Liver (tissue), 3 donors: ENCODE data around the gene FAM184A.

ENCODE experiments used
- CTCF ChIP-seq: fragments of 150-350 bp; IDR thresholded peaks from 2 replicates; pipeline ENCODE4 v1.5.1; 2017; ENCODE audit warnings: improper control_type of control experiment, low read depth, low read length; ENCODE audit not compliant: missing input control
- FOXA1 ChIP-seq: IDR thresholded peaks from 2 replicates; pipeline ENCODE4 v1.6.1; 2016; ENCODE audit warnings: antibody characterized with exemption
- GABPA ChIP-seq, 2 donors: IDR thresholded peaks in 1 of 2; conservative IDR thresholded peaks in 1 of 2; 2 replicates each; pipeline ENCODE4 v1.6.1; 2016; ENCODE audit warnings: antibody characterized with exemption in 2 of 2, mild to moderate bottlenecking in 1 of 2, moderate library complexity in 1 of 2
- JUND ChIP-seq, 2 donors: IDR thresholded peaks; 2 replicates each; pipeline ENCODE4 v1.6.1; 2016; ENCODE audit warnings: antibody characterized with exemption in 2 of 2
- RAD21 ChIP-seq, 2 donors: IDR thresholded peaks; 2 replicates each; pipeline ENCODE4 v1.6.1; 2016; ENCODE audit warnings: antibody characterized with exemption in 2 of 2, mild to moderate bottlenecking in 2 of 2
- TAF1 ChIP-seq: conservative IDR thresholded peaks from 2 replicates; pipeline ENCODE4 v1.6.1; 2016; ENCODE audit warnings: antibody characterized with exemption, mild to moderate bottlenecking
- TF ChIP-seq, protein P1 (sequence below): IDR thresholded peaks from 2 replicates; pipeline ENCODE4 v1.6.1; 2016; ENCODE audit warnings: antibody characterized with exemption, mild to moderate bottlenecking
- TF ChIP-seq, protein P2 (sequence below): IDR thresholded peaks from 2 replicates; pipeline ENCODE4 v1.6.1; 2016; ENCODE audit warnings: antibody characterized with exemption
- donor health status: healthy.
- donor health status: healthy.

- TF ChIP-seq, protein P1, sequence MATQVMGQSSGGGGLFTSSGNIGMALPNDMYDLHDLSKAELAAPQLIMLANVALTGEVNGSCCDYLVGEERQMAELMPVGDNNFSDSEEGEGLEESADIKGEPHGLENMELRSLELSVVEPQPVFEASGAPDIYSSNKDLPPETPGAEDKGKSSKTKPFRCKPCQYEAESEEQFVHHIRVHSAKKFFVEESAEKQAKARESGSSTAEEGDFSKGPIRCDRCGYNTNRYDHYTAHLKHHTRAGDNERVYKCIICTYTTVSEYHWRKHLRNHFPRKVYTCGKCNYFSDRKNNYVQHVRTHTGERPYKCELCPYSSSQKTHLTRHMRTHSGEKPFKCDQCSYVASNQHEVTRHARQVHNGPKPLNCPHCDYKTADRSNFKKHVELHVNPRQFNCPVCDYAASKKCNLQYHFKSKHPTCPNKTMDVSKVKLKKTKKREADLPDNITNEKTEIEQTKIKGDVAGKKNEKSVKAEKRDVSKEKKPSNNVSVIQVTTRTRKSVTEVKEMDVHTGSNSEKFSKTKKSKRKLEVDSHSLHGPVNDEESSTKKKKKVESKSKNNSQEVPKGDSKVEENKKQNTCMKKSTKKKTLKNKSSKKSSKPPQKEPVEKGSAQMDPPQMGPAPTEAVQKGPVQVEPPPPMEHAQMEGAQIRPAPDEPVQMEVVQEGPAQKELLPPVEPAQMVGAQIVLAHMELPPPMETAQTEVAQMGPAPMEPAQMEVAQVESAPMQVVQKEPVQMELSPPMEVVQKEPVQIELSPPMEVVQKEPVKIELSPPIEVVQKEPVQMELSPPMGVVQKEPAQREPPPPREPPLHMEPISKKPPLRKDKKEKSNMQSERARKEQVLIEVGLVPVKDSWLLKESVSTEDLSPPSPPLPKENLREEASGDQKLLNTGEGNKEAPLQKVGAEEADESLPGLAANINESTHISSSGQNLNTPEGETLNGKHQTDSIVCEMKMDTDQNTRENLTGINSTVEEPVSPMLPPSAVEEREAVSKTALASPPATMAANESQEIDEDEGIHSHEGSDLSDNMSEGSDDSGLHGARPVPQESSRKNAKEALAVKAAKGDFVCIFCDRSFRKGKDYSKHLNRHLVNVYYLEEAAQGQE: no peak
- TF ChIP-seq CTCF (no peak), RAD21 (IDR thresholded peaks at IDR 0.05) (no peak), JUND (IDR thresholded peaks at IDR 0.05) (no peak), GABPA (IDR thresholded peaks at IDR 0.05 in 1 of 2, conservative IDR thresholded peaks at IDR 0.05 in 1 of 2) (no peak), FOXA1 (no peak), TAF1 (no peak)
- TF ChIP-seq, protein P2, sequence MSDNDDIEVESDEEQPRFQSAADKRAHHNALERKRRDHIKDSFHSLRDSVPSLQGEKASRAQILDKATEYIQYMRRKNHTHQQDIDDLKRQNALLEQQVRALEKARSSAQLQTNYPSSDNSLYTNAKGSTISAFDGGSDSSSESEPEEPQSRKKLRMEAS: no peak
These were observed 35.5 kb upstream of the FAM184A start for GRCh38 chr6:119113961-119114360.
